GM11168 (cell line): ENCODE measurements around the gene GADD45A.

ENCODE experiments used
- in situ Hi-C: fragments of 300-500 bp; cut with MboI; formaldehyde crosslinking; loops from one replicate; pipeline ENCODE4 v1.12.0; 2022; ENCODE audit warnings: low sequenced_read_pairs; ENCODE audit not compliant: unreplicated experiment

The GADD45A gene

DNA sequence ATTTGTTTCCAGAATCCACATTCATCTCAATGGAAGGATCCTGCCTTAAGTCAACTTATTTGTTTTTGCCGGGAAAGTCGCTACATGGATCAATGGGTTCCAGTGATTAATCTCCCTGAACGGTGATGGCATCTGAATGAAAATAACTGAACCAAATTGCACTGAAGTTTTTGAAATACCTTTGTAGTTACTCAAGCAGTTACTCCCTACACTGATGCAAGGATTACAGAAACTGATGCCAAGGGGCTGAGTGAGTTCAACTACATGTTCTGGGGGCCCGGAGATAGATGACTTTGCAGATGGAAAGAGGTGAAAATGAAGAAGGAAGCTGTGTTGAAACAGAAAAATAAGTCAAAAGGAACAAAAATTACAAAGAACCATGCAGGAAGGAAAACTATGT is 2.6 kb downstream of the GADD45A start:
- in situ Hi-C loops: no loop called here

DNA sequence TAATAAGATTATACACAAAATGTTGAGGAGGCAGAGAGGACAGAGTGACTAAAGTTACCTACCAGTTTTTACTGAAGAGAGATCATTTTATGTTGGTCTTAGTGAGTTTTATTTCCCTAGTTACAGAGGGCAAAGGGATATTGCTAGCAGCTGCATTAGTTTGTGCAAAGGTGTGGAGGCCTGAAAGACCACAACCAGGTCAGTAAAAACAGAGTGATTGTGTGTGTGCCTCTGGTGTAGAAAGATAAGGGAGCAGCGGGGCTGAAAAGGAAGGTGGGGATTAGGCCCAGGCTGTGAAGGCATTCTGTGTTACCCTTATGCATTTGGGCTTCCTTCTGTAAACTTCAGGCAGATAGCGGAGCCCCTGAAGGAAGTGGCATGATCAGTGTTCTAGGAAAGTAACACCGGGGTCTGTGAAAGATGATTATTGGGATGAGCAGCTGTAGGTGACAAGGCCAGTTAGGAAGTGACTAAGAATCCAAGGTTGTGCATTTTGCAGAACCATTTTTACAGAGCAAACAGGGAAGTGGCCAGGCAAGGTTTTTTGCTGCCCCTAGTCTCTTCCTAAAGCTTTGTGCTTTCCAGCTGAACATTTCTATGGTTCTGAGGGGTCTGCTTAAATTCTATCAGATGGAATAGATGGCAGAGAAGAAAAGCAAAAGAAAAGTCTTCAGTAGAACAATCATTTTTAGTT is 3.7 kb downstream of the GADD45A start:
- in situ Hi-C loops: no loop called here

GRCh38 chr1:67689267-67690017 is 4.4 kb downstream of the GADD45A start:
- in situ Hi-C loops: loop anchor here (5.0 kb wide), 1 partner anchor 68 kb away; no protein-coding TSS in a partner anchor

GRCh38 chr1:67690018-67690363 is 5.0 kb downstream of the GADD45A start:
- in situ Hi-C loops: loop anchor here (5.0 kb wide), 1 partner anchor 67 kb away; no protein-coding TSS in a partner anchor

DNA sequence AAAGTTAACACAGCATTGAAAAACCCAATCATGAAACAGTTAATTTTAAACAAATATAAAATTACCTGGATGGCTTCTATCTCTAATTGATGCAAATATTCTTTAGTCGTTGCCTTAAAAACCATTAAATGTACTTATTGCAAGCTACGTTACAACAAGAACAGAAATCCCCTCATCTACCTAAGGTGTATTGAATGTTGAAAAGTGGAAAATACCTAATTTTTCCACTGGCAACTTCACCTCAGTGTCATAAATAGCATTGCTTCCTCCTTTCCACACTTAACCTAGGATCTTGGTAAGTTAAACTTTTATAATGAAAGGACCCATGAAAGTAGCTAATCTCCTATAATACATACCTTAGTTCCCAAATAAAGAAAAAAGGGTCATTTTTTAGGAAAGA is 5.4 kb downstream of the GADD45A start:
- in situ Hi-C loops: loop anchor here (5.0 kb wide), 1 partner anchor 67 kb away; no protein-coding TSS in a partner anchor

- in situ Hi-C loops: loop anchor here (5.0 kb wide), 1 partner anchor 66 kb away; no protein-coding TSS in a partner anchor
Measured at GRCh38 chr1:67691712-67692111, 6.7 kb downstream of the GADD45A start.

DNA sequence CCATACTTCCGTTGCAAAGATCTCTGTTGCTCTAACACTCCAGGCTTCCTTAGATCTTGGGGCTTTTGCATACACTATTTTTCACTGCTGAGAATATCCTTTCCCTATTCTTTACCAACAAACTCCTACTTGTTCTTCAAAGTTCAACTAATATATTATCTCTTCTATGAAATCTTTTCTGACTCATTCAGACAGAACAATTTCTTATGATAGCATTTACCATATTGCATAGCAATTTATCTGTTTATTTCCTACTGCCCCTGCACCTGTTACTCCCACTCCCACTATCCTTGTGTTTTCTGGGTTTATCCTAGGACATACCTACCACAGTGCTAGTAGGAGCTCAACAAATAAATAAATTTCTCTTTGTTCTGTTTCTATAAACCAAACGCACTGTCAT is 11.0 kb downstream of the GADD45A start:
- in situ Hi-C loops: no loop called here

DNA sequence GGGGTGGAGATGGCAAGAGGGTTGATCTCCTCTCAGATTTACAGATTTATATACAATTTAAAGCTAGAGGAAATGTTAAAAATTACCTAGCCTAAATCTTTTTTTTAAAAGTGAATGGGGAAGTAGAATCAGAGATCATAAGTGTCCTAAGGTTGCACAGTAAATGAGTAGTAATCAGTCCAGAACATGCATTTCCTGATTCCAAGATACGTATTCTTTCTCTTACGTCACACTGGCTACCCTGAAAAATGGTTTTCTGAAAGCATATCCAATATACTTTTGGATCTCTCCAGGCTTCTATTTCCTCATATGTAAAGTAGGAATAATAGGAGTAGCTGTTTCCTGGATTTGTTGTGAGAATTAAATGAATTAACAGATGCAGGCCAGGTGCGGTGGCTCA is 11.7 kb downstream of the GADD45A start:
- in situ Hi-C loops: no loop called here

DNA sequence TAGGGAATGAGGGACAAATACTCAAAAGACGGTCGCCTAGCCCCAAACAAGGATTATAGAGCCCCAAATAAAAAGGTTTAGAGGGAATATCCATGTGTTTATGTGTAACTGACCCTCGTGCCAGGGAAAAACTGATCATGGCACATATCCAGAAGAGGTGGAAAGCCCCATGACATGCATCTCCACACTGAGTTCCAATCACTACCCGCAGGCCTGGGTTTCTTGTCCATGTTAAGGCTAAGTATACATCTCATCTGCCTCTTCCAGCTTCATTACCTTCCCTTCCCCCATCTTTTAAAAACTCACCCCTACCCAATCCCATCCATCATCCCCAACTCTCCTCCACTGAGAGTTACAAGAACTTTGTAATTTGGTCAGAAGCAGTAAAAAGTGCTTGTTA is 15.2 kb downstream of the GADD45A start:
- in situ Hi-C loops: no loop called here

DNA sequence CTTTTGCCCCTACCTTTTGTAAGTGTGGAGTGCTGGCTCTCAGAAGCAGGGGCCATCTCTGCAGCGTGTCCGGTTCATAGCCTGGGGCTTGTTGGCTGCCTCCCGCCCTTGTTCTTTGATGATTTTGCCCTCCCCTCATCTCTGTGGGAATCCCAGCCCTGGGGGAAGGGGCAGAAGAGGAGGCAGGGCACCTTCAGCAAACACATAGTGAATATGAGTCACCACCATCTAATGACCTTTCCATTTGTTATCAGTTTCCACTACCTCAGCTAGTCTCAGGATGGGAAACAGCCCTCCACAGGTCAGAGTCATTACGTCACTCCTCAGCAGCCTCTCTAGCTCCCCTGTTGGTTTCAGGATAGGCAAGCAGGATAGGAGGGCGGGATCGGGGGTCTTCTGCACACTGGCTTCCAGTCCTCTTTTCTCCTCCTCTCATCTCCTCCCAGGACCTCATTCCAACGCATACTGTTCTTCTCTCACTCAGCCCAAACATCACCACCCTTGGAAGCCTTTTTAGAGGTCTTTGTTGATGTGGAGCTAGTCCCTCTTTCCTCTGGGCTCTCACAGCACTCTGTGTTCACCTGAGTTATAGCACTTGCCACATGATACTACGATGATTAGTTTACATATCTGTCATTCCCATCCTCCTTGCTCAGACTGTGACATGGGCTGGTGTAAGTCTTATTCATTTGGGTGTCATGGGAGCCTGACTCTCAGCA is 15.8 kb downstream of the GADD45A start:
- in situ Hi-C loops: no loop called here

DNA sequence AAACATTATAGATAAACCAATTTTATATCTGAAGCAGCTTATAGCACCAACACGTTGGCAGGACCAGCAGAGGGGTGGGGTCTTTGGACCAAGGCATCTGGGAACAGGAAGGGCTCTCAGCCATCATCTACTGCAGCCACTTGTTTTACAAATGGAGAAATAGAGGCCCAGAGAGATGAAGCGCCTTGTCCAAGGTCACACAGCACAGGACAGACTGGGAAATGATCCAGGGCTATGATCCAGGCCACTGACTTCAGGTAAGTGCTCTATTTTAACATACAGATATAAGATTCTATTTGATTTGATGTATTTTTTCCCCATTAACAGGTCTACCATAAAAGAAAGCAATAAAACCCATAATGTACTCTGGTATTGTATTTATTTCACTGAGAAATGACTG is 16.9 kb downstream of the GADD45A start:
- in situ Hi-C loops: no loop called here

DNA sequence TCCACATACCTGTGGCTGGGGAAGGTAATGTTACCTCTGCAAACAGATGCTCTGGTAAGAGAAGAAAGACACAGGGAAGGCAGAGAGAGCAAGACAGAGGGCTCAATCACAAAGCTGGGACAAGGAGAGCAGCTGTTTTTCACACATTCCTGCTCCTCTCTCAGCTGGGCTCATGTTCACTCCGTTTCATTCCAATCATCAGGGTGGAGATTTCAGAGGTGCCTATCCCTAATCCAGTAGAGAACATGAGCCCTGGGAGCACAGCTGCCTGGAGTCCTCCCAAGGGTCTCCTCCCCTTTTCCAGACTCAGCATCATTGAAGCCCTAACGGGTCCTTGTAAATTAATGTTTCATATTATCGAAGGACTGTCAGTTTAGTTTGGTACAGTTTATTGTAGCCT is 19.4 kb downstream of the GADD45A start:
- in situ Hi-C loops: no loop called here

DNA sequence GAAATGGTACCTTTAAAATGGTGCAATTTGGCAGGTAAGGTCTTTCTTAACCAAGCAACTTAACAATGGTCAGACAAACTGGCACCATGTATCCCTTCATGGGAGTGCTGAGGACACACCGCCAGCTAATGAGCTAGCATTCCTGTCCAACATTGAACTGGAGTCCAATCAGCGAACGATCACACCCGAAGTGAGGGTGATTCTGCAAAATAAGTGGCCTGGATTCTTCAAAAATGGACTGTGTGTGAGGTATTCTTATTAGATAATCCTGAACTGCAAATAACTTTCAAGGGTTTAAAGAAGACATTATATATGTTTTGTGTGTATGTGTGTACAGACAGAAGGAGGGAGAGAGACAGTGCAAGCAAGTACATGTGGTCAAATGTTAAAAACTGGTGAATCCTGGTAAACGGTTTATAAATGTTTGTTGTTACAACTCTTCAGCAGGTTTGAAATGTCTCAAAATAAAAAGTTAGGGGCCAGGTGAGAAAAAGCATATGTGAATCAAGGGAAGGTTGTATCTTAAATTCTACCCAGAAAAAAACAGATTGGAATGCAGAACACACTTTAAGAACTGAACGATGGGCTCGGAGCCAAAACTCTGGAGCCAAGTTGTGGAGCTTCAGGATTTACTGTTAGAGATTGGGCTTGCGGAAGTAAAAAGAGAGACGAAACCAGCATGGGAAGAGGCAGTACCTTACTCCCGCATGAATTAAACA is 20.9 kb downstream of the GADD45A start:
- in situ Hi-C loops: no loop called here

DNA sequence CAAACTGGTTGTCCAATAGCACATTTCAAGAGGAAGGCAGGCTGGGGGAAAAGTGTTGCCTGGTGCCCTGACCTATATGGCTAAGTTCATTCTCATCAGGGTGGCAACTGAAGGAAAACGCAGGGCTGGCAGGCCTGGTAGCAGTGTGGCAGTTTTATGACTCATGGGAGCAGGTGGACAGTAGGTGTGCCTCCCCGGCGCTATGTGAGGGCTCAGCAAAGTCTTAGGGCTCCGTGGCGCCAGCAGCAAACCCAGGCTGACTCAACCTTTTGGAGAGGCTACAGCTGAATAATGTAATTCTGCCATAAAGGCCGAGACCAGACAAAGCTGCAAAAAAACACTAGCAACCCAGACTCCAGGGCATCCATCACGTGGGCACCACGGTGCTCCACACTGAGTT is 23.6 kb downstream of the GADD45A start:
- in situ Hi-C loops: no loop called here

GRCh38 chr1:67710417-67710816 is 25.4 kb downstream of the GADD45A start:
- in situ Hi-C loops: no loop called here

DNA sequence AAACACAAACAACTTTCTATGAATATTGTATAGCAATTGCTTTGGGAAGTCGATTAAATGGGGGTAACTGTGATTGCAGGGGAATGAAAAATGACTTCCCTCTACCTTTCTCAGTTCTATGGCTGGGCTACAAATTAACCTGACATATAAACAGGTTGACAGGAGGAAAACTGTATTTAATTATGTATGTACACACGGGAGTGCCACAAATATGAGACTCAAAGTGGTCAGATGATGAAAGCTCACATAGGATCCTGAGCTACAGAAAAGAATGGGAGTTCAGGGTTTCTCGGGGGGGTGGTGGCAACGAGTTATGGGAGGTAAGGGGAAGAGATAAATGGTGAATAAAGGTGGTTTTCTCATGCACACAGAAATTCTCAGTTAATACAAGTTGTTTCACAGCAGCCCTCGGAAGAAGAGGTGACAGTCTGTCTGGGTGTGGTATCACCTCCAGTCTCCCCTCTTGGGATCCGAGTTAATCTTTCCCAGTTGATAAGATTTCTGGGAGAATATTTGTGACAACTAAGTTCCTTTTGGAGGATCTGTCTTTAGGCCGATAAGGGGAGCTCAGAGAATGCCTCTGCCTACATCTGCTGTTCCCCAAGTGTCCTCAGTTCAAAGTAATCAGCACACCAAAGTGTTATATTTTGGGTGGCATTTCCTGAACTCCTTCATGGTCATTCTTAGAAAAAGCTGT is 26.3 kb downstream of the GADD45A start:
- in situ Hi-C loops: no loop called here

DNA sequence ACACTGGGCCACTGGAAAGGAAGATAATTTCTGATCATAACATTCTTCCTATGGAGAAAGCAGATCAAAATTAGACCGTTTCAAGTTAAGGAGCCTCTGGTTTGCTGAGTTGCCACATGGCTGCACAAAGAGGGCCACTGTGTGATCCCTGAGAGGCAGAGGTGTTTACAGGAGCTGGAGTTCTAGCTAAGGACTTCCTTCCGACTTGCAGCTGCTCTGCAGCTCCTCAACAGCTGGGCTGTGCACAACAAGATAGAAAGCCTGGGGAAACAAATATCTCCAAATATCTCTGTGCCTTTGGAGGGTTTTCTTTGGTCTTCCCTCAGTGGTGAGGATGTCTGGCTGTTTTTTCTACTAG is 26.8 kb downstream of the GADD45A start:
- in situ Hi-C loops: no loop called here

- in situ Hi-C loops: no loop called here
Measured at GRCh38 chr1:67713057-67713846, 28.3 kb downstream of the GADD45A start.

DNA sequence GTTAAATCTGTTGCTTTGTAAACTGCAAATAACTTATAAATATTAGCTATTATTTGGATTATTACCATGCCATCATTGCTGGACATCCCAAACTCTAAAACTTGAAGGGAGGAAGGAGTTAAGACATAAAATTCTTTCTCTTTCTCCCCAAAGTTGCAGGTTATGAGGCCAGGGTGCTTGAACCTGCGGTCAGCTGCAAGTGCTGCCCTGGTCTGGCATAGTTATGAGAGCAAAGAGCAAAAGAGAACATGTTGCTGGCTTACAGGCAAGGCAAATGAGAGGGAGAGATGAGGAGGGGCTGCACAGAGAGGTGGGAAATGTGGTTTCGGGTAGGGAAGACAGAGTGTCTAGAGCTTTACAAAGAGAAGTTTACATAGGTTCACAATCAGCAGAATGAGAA is 30.8 kb downstream of the GADD45A start:
- in situ Hi-C loops: no loop called here
